IPS-20b (cell line): ENCODE data around the gene LRATD1.
A peak's percentile ranks its signal among the peaks of the same experiment; 100 is the strongest.
"Not testable (repeated sequence)": the region's sequence is repeated elsewhere in the genome, so short reads cannot be mapped to it uniquely, and the experiment has no call there.

Experiments used
- H3K27ac ChIP-seq: one replicate; pipeline ENCODE4 v1.5.1; 2013; ENCODE audit warnings: low read length
- H3K27me3 ChIP-seq: 2 replicates; pipeline ENCODE4 v1.6.1; 2013; ENCODE audit warnings: mild to moderate bottlenecking, low read length, inconsistent platforms; ENCODE audit not compliant: insufficient read depth
- H3K36me3 ChIP-seq: 2 replicates; pipeline ENCODE4 v1.6.1; 2013; ENCODE audit warnings: low read depth, mild to moderate bottlenecking, inconsistent platforms, low read length, moderate library complexity; ENCODE audit not compliant: insufficient read depth
- H3K4me1 ChIP-seq: 2 replicates; pipeline ENCODE4 v1.6.1; 2013; ENCODE audit warnings: mild to moderate bottlenecking, control low read depth, inconsistent platforms, low read length, moderate library complexity; ENCODE audit not compliant: insufficient read depth
- H3K4me3 ChIP-seq: 2 replicates; pipeline ENCODE4 v1.5.1; 2013; ENCODE audit warnings: mild to moderate bottlenecking, low read length, inconsistent platforms
- H3K9ac ChIP-seq: 2 replicates; pipeline ENCODE4 v1.6.1; 2013; ENCODE audit warnings: low read depth, mild to moderate bottlenecking, inconsistent platforms, low read length, moderate library complexity
- H3K9me3 ChIP-seq: 2 replicates; pipeline ENCODE4 v1.6.1; 2013; ENCODE audit warnings: mild to moderate bottlenecking, low read depth, low read length, inconsistent platforms; ENCODE audit not compliant: insufficient read depth

Gene LRATD1

GRCh38 chr2:14616950-14617349 lies 15.6 kb upstream of the LRATD1 start:
- H3K36me3 ChIP-seq: no peaks in the 10 kb centered on the region
- no peaks in the 10 kb centered on the region for H3K27me3 ChIP-seq
- no peak overlapping the region for H3K9ac ChIP-seq
- H3K27ac ChIP-seq: no peak overlapping the region
- no peaks in the 10 kb centered on the region for H3K4me1 ChIP-seq
- H3K4me3 ChIP-seq: no peak overlapping the region
- H3K9me3 ChIP-seq: no peaks in the 10 kb centered on the region

DNA sequence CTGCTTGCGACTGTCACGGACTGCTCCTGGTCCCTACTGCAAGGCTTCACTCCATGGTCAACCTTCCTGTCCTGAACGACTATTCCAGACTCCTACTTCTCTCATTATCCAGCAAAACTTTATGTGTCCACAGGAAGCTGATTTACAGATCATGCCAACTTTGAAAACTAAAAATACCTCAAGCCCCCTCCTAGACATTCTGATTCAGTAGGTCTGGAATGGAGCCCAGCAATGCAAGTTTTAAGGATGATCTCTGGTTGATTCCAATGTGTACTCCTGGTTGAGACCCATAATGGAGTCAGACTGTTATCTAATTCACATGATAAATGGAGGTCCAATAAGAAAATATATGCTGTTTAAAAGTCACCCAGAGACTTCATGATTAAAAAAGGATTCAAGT lies 13.1 kb upstream of the LRATD1 start:
- no peaks in the 10 kb centered on the region for H3K36me3 ChIP-seq
- no peaks in the 10 kb centered on the region for H3K4me1 ChIP-seq
- no peak overlapping the region for H3K27ac ChIP-seq
- H3K4me3 ChIP-seq: no peak overlapping the region
- H3K9ac ChIP-seq: no peak overlapping the region
- no peaks in the 10 kb centered on the region for H3K27me3 ChIP-seq
- H3K9me3 ChIP-seq: no peaks in the 10 kb centered on the region

GRCh38 chr2:14621114-14621513 lies 11.4 kb upstream of the LRATD1 start:
- Histone ChIP-seq H3K9me3 (no peaks in the 10 kb centered on the region), H3K9ac (no peak overlapping the region), H3K27me3 (no peaks in the 10 kb centered on the region), H3K4me3 (no peak overlapping the region), H3K27ac (no peak overlapping the region), H3K36me3 (no peaks in the 10 kb centered on the region), H3K4me1 (no peaks in the 10 kb centered on the region)

DNA sequence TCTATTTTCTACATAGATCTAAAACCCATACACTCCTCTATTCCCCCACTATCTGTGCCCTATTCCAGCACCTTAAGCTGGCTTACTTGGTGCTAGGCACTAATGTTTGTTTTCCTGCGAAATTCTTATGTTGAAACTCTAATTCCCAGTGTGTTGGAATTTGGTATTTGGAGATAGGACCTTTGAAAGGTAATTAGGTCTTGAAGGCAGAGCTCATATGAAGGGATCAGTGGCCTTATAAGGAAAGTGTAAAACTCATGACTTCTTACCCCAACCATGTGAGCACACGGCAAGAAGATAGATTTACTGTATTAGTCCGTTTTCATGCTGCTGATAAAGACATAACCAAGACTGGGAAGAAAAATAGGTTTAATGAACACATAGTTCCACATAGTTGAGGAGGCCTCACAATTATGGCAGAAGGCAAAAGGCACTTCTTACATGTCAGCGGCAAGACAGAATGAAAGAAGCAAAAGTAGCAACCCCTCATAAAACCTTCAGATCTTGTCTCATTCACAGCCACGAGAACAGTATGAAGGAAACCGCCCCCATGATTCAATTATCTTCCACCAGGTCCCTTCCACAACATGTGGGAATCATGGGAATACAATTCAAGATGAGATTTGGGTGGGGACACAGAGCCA lies 10.5 kb upstream of the LRATD1 start:
- H3K9ac ChIP-seq: no peak overlapping the region
- H3K4me1 ChIP-seq: no peaks in the 10 kb centered on the region
- H3K4me3 ChIP-seq: no peak overlapping the region
- no peaks in the 10 kb centered on the region for H3K36me3 ChIP-seq
- H3K9me3 ChIP-seq: no peaks in the 10 kb centered on the region
- no peaks in the 10 kb centered on the region for H3K27me3 ChIP-seq
- H3K27ac ChIP-seq: no peak overlapping the region

GRCh38 chr2:14622550-14622939 lies 10.0 kb upstream of the LRATD1 start:
- H3K9ac ChIP-seq, H3K36me3 ChIP-seq, H3K27me3 ChIP-seq, H3K9me3 ChIP-seq, H3K4me3 ChIP-seq, H3K27ac ChIP-seq, H3K4me1 ChIP-seq: not testable (repeated sequence)

DNA sequence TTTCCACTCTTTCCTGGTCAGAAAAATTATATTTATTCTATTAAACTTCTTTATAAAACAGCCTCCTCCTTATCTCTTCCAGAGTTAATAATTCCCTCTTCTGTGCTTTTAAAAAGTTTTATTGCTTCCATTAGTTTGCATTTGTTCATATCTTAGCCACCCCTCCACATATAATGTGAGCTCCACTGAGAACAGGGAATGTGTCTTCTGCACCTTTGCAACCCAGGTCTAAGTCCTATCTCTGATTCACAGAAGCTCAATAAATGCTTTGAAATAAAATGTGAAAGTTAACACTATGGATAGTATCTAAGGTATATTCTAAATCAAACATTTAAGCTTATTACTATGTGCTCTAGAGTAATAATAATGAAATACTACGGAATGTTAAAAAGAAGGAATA lies 9.3 kb upstream of the LRATD1 start:
- Histone ChIP-seq H3K27ac (no peak overlapping the region), H3K4me3 (no peak overlapping the region), H3K27me3 (no peaks in the 10 kb centered on the region), H3K4me1 (no peaks in the 10 kb centered on the region), H3K9ac (no peak overlapping the region), H3K9me3 (no peaks in the 10 kb centered on the region), H3K36me3 (no peaks in the 10 kb centered on the region)

DNA sequence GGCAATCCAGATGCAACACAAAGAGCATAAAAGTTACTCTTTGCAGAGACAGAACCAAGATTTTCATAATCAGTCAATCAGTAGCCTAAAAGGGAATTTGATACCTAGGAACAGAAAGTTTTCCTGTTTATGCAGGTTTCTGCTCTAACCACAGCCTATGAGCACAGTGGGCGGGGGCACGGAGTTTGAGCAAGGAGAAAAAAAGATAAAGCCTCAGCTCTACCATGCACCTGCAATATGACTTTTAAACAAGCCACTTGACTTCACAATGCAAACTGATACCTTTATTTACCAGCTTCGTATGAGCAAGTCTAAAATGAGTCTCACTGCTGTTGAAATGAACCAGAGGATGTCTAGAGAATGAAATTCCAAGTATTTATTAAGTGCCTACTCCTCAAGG lies 5.6 kb upstream of the LRATD1 start:
- no peaks in the 10 kb centered on the region for H3K4me1 ChIP-seq
- H3K4me3 ChIP-seq: no peak overlapping the region
- no peak overlapping the region for H3K27ac ChIP-seq
- peaks cover 28% of the 10 kb centered on the region for H3K27me3 ChIP-seq
- no peaks in the 10 kb centered on the region for H3K9me3 ChIP-seq
- no peaks in the 10 kb centered on the region for H3K36me3 ChIP-seq
- H3K9ac ChIP-seq: no peak overlapping the region

DNA sequence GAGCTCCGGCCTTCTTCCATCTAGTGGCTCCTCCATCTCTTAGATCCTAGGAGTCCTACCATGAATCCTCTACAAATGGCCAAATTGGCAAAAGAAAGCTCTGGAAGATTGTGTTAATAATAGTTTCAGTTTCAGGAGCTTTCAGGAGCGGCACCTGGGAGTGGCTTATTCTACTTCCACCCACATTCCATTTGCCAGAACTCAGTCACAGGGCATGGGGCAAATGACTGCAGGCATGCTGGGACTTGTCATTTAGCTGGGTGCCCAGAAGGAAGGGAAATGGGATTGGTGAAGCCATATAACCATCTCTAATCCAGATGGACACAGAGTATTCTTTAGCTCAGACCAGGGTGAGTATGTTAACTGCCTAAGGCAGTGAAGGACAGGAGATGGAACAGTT lies 3.6 kb upstream of the LRATD1 start:
- H3K36me3 ChIP-seq: no peaks in the 10 kb centered on the region
- H3K9me3 ChIP-seq: no peaks in the 10 kb centered on the region
- peaks cover 48% of the 10 kb centered on the region for H3K27me3 ChIP-seq
- H3K27ac ChIP-seq: no peak overlapping the region
- H3K9ac ChIP-seq: no peak overlapping the region
- no peak overlapping the region for H3K4me3 ChIP-seq
- H3K4me1 ChIP-seq: peaks cover 6% of the 10 kb centered on the region; the same call in 1 of the 2 replicates

- peak overlapping the region; percentile 71; the same call in 1 of the 2 replicates for H3K4me3 ChIP-seq
- no peaks in the 10 kb centered on the region for H3K9me3 ChIP-seq
- peaks cover 74% of the 10 kb centered on the region for H3K27me3 ChIP-seq
- H3K36me3 ChIP-seq: no peaks in the 10 kb centered on the region
- no peak overlapping the region for H3K27ac ChIP-seq
- H3K4me1 ChIP-seq: peaks cover 6% of the 10 kb centered on the region; the same call in 1 of the 2 replicates
- H3K9ac ChIP-seq: no peak overlapping the region
Observed at GRCh38 chr2:14631406-14632040, 994 bp upstream of the LRATD1 start.

- Histone ChIP-seq H3K9me3 (no peaks in the 10 kb centered on the region), H3K9ac (no peak overlapping the region), H3K4me3 (peak overlapping the region; percentile 71), H3K4me1 (peaks cover 6% of the 10 kb centered on the region; the same call in 1 of the 2 replicates), H3K27ac (no peak overlapping the region), H3K36me3 (no peaks in the 10 kb centered on the region), H3K27me3 (peaks cover 87% of the 10 kb centered on the region)
Observed at GRCh38 chr2:14633061-14633460, 544 bp downstream of the LRATD1 start.

DNA sequence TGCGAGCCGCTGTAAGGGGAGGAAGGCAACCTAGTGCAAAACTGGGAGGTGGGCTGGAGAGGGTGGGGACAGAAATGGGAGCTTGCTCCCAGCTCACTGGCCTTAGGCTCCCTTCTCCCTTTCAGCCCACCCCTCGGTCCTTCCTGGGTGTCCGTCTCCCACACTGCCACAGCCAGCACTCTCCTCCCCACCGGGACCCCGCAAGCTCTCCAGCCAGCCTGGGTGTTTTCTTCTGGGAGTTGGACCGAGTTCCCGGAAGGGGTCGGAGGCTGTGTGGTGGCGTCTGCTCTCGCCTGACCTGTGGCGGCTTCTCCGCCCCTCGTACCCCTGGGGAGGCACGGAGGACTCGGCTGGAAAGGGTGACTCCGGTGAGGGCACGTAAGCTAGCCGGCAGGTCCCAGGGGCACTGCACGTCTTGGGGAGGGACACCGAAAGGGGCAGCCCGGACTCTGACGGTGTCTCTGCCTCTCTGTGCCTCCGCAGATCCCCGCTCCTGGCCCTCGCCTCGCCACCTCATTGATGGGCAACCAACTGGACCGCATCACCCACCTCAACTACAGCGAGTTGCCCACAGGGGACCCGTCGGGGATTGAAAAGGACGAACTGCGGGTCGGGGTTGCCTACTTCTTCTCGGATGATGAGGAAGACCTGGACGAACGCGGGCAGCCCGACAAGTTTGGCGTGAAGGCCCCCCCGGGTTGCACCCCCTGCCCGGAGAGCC lies 1.1 kb downstream of the LRATD1 start:
- Histone ChIP-seq H3K4me3 (peak overlapping the region; percentile 71), H3K4me1 (peaks cover 6% of the 10 kb centered on the region; the same call in 1 of the 2 replicates), H3K36me3 (no peaks in the 10 kb centered on the region), H3K27me3 (peaks cover 87% of the 10 kb centered on the region), H3K9me3 (no peaks in the 10 kb centered on the region), H3K27ac (no peak overlapping the region), H3K9ac (no peak overlapping the region)

DNA sequence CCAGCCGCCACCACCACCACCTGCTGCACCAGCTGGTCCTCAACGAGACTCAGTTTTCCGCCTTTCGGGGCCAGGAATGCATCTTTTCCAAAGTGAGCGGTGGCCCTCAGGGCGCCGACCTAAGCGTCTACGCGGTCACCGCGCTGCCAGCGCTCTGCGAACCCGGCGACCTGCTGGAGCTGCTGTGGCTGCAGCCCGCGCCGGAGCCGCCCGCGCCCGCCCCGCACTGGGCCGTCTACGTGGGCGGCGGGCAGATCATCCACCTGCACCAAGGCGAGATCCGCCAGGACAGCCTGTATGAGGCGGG lies 1.6 kb downstream of the LRATD1 start:
- no peaks in the 10 kb centered on the region for H3K36me3 ChIP-seq
- no peak overlapping the region for H3K9ac ChIP-seq
- H3K9me3 ChIP-seq: no peaks in the 10 kb centered on the region
- peaks cover 6% of the 10 kb centered on the region; the same call in 1 of the 2 replicates for H3K4me1 ChIP-seq
- H3K27me3 ChIP-seq: peaks cover 87% of the 10 kb centered on the region
- H3K4me3 ChIP-seq: peak overlapping the region; percentile 71; the same call in 1 of the 2 replicates
- H3K27ac ChIP-seq: no peak overlapping the region
